SU-DHL-6 (cell line): Measurements from ENCODE around the gene PHRF1.

ENCODE experiments used
- CTCF ChIP-seq: fragments of 200-600 bp; sonication (generic); IDR thresholded peaks from one replicate; pipeline ENCODE4 v1.5.1; 2017; ENCODE audit warnings: antibody characterized with exemption, mild to moderate bottlenecking, low read length, moderate library complexity; ENCODE audit not compliant: insufficient read depth, poor library complexity, severe bottlenecking
- EZH2phosphoT487 ChIP-seq: fragments of 200-600 bp; sonication (generic), shearing (Covaris generic); conservative IDR thresholded peaks from 2 replicates; pipeline ENCODE4 v1.6.1; 2018; ENCODE audit warnings: mild to moderate bottlenecking, antibody characterized with exemption, low read length, moderate library complexity, mixed read lengths

- TF ChIP-seq CTCF (no peak), EZH2phosphoT487 (no peak)
Observed at GRCh38 chr11:563812-564578, 12.3 kb upstream of the PHRF1 start.
